Omental fat pad (tissue), 4 donors: Measurements from ENCODE around the gene RIMBP2. TPM values are rescaled to one million over a fixed set of nuclear protein-coding genes. Genes with fewer than 3 reads are reported as not detected.

ENCODE experiments used
- ATAC-seq: fragments of 150-250 bp; one replicate; pipeline ENCODE4 v1.9.1; 2016; ENCODE audit warnings: mild to moderate bottlenecking, moderate library complexity; ENCODE audit not compliant: low FRiP score
- DNase-seq: peaks from one replicate; pipeline ENCODE4 v3.0.0-alpha.2; 2019; ENCODE audit warnings: low spot score
- CTCF ChIP-seq, 3 donors: fragments of 450-650 bp; IDR thresholded peaks; one replicate each; pipeline ENCODE4 v1.5.1; 2016 to 2017; ENCODE audit warnings: antibody characterized with exemption in 3 of 3, mild to moderate bottlenecking in 3 of 3, moderate library complexity in 2 of 3
- total RNA-seq, 4 donors: library from RNA; depleted of rRNA; stranded (reverse); fragments of >200 nt; gene quantifications; one replicate each; pipeline ENCODE4 v1.1.0, GENCODE V29; 2016

RIMBP2 gene
- total RNA-seq, 4 donors from 2014 or later, result 0.36 to 3.2 (median 1.6) TPM; not detected in 1

GRCh38 chr12:130525384-130526172, 190.5 kb downstream of the RIMBP2 start:
- DNase-seq, result no peak
- TF ChIP-seq CTCF (IDR thresholded peaks at IDR 0.05), result no peak
- no peak for ATAC-seq

GRCh38 chr12:130524759-130525158, 191.3 kb downstream of the RIMBP2 start:
- TF ChIP-seq CTCF (IDR thresholded peaks at IDR 0.05), result no peak
- DNase-seq, result no peak
- no peak for ATAC-seq

- no peak for TF ChIP-seq CTCF (IDR thresholded peaks at IDR 0.05)
- no peak for DNase-seq
- ATAC-seq, result no peak
These were observed 192.1 kb downstream of the RIMBP2 start for GRCh38 chr12:130523863-130524614.

- no peak for ATAC-seq
- DNase-seq, result no peak
- no peak for TF ChIP-seq CTCF (IDR thresholded peaks at IDR 0.05)
These were observed 192.9 kb downstream of the RIMBP2 start for GRCh38 chr12:130523208-130523607.

GRCh38 chr12:130522244-130522834, 193.8 kb downstream of the RIMBP2 start:
- ATAC-seq (no peak), DNase-seq (no peak)

More at GRCh38 chr12:130522244-130522834, 193.8 kb downstream of the RIMBP2 start:
- TF ChIP-seq CTCF (IDR thresholded peaks at IDR 0.05), result no peak
